Mesodermal cell (in vitro differentiated cells): Measurements from ENCODE around the gene BARX1.

Experiments
- H3K27ac ChIP-seq: 2 replicates; pipeline ENCODE4 v1.7.0; 2013; ENCODE audit warnings: mild to moderate bottlenecking, low read depth, low read length, moderate library complexity; ENCODE audit not compliant: severe bottlenecking
- H3K36me3 ChIP-seq: 2 replicates; pipeline ENCODE4 v1.7.1; 2013; ENCODE audit warnings: mild to moderate bottlenecking, low read length, moderate library complexity; ENCODE audit not compliant: control insufficient read depth, insufficient read depth
- H3K4me1 ChIP-seq: one replicate; pipeline ENCODE4 v1.7.1; 2013; ENCODE audit warnings: mild to moderate bottlenecking, low read length; ENCODE audit not compliant: insufficient read depth, control insufficient read depth, poor library complexity, severe bottlenecking
- H3K4me3 ChIP-seq: 2 replicates; pipeline ENCODE4 v1.7.0; 2013; ENCODE audit warnings: low read length, control low read depth, mild to moderate bottlenecking; ENCODE audit not compliant: insufficient read depth, poor library complexity, severe bottlenecking; ENCODE audit errors: extremely low read depth
- H3K9me3 ChIP-seq: 2 replicates; pipeline ENCODE4 v1.7.1; 2013; ENCODE audit warnings: mild to moderate bottlenecking, low read length, moderate library complexity; ENCODE audit not compliant: control insufficient read depth
- WGBS, 2 experiments: methylation state at CpG; one replicate each; pipeline ENCODE4 v1.1.5; 2013; ENCODE audit warnings: missing lambda C conversion rate in 2 of 2; ENCODE audit not compliant: insufficient coverage in 2 of 2; 5-methylcytosine and 5-hydroxymethylcytosine counted together

Gene BARX1

DNA sequence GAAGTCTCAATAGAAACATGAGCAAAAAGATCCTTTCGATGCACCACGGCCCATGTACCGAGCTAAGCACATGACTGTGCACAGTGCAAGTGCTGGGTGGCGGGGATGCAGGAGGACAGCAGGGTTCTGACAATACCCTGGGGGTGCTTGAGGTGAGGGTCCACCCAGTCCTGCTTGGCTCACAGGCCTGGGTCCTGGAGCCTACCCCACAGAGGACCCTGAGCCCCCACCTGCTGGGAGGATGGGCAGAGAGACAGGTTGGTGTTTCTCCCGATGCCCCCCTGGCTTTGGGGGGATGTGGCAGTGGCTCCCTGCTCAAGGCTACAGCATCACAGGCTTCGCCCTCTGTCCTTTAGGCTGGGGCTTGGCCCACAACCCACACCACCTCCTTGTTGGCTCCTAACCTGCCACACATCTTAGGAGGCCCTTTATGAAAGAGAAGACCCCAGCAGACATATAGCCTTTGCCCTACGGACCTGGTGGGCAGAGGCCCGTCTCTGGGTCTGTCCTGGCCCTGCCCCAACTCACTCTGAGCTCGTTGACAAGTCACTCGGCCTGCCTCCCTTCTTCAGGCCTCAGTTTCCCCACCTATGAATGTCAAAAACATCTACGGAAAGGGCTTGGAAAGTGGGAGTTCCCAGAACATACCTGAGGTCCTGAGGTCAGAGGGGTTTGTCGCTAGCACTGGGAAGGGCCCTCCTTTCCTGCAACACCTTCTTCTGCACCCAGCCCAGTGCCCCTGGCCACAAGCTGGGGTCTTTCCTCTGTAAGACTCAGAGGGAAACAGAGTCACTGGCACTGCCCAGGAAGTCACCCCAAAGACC is 50.3 kb downstream of the BARX1 start:
- Histone ChIP-seq H3K4me3 (no peak overlapping the region), H3K4me1 (no peaks in the 10 kb centered on the region), H3K9me3 (no peaks in the 10 kb centered on the region), H3K36me3 (no peaks in the 10 kb centered on the region), H3K27ac (no peak overlapping the region)
- 73 to 82% methylated on average over 7 to 10 of the region's 12 CpGs for WGBS, 2 experiments

DNA sequence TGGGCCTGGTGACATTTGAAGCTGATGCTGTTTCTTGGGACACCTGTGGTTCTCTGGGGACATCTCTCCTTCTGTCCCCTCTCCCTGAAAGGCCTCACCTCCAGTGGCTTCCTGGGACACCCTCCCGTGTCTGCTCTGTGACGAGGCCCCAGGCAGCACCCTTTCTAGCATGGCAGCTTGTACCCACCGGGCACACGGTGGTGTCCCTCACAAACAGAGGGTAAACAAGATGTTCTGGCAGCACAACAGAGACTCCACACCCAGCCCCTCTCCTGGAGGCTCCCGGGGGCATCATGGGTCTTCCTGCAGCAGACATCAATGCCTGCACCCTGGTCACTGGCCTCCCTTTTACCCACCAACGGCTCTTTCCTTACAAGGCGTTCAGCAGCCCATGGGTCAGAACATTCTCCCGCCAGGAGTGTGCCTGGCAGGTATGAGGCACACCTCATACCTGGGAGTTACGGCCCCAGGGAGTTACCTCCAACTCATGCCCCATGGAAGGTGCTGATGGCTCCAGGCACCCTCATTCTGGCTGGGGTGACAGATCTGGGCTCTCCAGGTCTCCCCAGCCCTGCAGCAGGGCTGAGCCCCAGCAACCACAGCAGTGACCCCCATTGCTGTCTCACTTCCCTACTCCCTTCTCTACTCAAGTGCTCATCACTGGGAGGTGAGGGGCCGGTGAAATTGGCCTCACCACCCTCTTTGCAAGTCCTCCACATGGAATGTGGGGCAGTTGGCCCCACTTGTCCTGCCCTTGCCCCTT is 51.1 kb downstream of the BARX1 start:
- no peak overlapping the region for H3K27ac ChIP-seq
- H3K9me3 ChIP-seq, result no peaks in the 10 kb centered on the region
- no peaks in the 10 kb centered on the region for H3K4me1 ChIP-seq
- 87 to 93% methylated on average over 7 to 10 of the region's 10 CpGs for WGBS, 2 experiments
- no peak overlapping the region for H3K4me3 ChIP-seq
- H3K36me3 ChIP-seq, result no peaks in the 10 kb centered on the region

DNA sequence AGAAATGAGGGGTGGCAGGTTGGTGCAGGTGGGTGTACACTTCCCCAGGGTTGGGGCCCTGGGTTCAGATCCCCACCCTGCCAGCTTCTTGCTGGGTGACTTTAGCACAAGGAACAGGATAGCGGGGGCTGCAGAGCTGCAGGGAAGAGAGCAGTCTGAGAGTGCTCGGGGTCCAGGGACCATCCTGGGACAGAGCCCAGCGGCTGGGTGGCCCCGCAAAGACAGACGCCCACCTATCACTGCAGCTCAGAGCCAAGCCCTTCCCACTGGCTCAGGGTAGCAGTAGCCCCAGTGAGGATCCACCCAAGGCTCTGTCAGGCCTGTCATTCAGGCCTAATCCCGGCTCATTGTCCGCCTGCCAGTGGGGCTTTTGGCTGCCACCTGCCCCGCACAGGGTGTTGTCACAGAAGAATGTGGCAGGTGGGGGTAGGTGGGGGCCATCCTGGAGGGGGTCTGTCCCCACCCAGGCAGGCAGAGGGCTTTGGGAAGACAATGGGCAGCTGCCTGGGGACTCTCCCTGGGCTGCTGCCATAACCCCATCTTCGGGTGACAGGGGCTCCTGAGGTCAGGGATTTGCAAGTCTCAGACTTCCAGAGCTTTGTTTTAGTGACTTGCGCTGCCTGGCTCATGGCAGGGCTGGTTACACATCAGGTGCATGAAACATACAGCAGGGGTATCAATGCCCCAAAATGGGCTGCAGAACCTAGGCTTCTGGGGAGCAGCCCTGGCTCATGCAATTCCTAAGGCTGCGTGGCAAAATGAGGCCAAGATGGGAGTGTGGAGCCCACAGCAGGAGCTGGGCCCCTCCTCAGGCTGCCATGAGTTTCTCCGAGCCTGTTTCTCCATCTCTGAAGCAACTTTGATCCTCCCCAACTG is 52.1 kb downstream of the BARX1 start:
- no peak overlapping the region for H3K27ac ChIP-seq
- H3K36me3 ChIP-seq, result no peaks in the 10 kb centered on the region
- H3K4me1 ChIP-seq, result no peaks in the 10 kb centered on the region
- WGBS, 2 experiments, result 66 to 71% methylated on average over 9 to 10 of the region's 12 CpGs
- H3K9me3 ChIP-seq, result no peaks in the 10 kb centered on the region
- H3K4me3 ChIP-seq, result no peak overlapping the region

DNA sequence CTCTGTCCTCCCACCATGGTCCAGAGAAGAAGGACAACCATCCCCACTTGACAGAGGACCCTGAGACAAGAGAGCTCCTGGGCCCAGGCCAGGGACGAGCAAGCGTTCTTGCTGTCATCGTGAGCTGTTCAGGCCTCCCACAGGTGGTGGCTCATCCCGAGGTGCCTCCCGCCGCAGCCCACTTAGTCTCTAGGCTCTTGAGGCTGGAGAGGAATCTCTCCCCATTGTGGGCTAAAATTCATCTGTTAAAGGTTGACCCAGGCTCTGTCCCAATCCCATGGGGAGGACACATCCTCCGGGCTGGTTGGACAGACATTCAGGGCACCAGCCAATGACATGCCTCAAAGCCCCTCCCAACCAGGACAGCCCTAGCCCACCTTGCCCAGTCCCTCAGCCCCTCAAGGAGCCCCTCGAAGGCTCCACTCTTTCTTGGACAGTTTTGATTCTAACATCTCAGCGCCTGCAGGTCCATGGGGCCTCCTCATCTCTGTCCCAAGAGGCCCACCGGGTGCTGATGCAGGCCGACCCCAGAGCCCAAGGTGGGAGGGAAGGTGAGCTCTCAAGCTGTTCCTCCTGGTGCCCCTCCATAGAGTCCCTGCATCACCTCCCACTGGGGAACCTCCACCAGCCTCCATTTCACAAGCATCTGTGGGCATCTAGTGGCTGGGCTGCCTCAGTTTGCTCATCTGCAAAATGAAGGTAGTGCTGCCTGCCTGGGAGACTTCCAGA is 52.9 kb downstream of the BARX1 start:
- Histone ChIP-seq H3K36me3 (no peaks in the 10 kb centered on the region), H3K4me3 (no peak overlapping the region), H3K27ac (no peak overlapping the region), H3K9me3 (no peaks in the 10 kb centered on the region), H3K4me1 (no peaks in the 10 kb centered on the region)
- 93 to 94% methylated on average over 8 of the region's 11 CpGs for WGBS, 2 experiments
